Progenitor cell of endocrine pancreas (in vitro differentiated cells): ENCODE results near the gene OTULINL. TPM values are rescaled to one million over a fixed set of nuclear protein-coding genes. Genes with fewer than 3 reads are reported as not detected.

Experiments
- DNase-seq: peaks from one replicate; pipeline ENCODE4 v3.0.0; 2021; ENCODE audit warnings: low spot score; ENCODE audit not compliant: unreplicated experiment
- H3K27ac Mint-ChIP-seq: 2 replicates; pipeline ENCODE4 v1.8.0; 2021; ENCODE audit warnings: mild to moderate bottlenecking, moderate library complexity, mixed read lengths
- H3K27me3 Mint-ChIP-seq: 2 replicates; pipeline ENCODE4 v1.8.0; 2021; ENCODE audit warnings: mixed read lengths
- H3K36me3 Mint-ChIP-seq: 2 replicates; pipeline ENCODE4 v1.8.0; 2022; ENCODE audit warnings: mixed read lengths; ENCODE audit not compliant: insufficient read depth
- H3K4me1 Mint-ChIP-seq: 2 replicates; pipeline ENCODE4 v1.8.0; 2021; ENCODE audit warnings: low read depth, mixed read lengths
- H3K4me3 Mint-ChIP-seq: 2 replicates; pipeline ENCODE4 v1.8.0; 2021; ENCODE audit warnings: low read depth, mild to moderate bottlenecking, moderate library complexity, mixed read lengths
- H3K9me3 Mint-ChIP-seq: 2 replicates; pipeline ENCODE4 v1.8.0; 2021; ENCODE audit warnings: low read depth, mixed read lengths
- CTCF ChIP-seq: fragments of 200-600 bp; sonication (generic); IDR thresholded peaks from one replicate; pipeline ENCODE4 v1.5.0; 2021; ENCODE audit warnings: antibody characterized with exemption, mild to moderate bottlenecking; ENCODE audit not compliant: unreplicated experiment
- total RNA-seq: library from RNA; stranded (reverse); gene quantifications from 2 replicates; pipeline ENCODE4 v1.2.1, GENCODE V29; 2021

OTULINL gene
- total RNA-seq, 1 donor from 2014 or later, result 35.5 TPM

- no peak for TF ChIP-seq CTCF
- Mint-ChIP-seq H3K36me3 (peaks cover 14% of the 10 kb centered on the region), H3K4me3 (no peak overlapping the region), H3K4me1 (peaks cover 31% of the 10 kb centered on the region), H3K9me3 (peaks cover 7% of the 10 kb centered on the region), H3K27me3 (no peaks in the 10 kb centered on the region), H3K27ac (no peak overlapping the region)
- DNase-seq, result no peak
These were observed 6.6 kb downstream of the OTULINL start for GRCh38 chr5:14588145-14588544.

DNA sequence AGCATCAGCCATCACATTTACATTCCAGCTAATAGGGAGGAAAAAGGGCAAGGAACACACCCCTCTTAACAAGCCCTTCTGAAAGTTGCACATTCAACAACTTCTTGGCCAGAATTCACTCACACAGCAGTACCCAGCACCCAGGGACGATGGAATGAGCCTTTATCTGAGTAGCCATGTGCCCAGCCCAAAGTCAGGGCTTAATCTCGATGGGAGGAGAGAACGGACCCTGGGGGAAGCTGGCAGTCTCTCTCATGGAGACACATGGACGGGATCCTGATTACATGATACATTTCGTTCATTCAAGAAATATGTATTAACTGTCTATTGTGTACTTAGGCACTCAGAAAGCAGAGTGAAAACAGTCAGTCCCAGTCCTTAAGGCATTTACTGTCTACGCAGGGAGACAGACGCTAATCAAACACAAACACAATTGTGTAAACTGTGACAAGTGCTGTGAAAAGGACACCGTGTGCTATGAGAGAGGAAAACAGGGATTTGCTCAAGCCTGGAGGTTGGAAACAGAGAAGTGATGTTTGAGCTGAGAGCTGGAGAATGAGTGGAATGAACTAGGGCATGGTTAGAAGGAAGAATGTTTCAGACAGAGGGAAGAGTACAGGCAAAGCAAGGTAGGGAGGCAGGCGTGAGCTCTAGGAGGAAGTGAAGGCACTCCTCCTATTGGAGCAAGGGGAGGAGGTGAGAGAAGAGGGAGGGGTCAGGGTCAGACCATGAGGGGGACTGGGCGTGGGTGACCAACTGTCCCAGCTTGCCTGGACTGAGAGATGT lies 7.4 kb downstream of the OTULINL start:
- H3K27me3 Mint-ChIP-seq, result no peaks in the 10 kb centered on the region
- peaks cover 7% of the 10 kb centered on the region for H3K9me3 Mint-ChIP-seq
- no peak for DNase-seq
- H3K4me3 Mint-ChIP-seq, result no peak overlapping the region
- TF ChIP-seq CTCF, result no peak
- H3K27ac Mint-ChIP-seq, result peak overlapping the region; percentile 6
- peaks cover 34% of the 10 kb centered on the region for H3K4me1 Mint-ChIP-seq
- peaks cover 14% of the 10 kb centered on the region for H3K36me3 Mint-ChIP-seq

- peaks cover under 1% of the 10 kb centered on the region for H3K9me3 Mint-ChIP-seq
These were observed 9.4 kb downstream of the OTULINL start for GRCh38 chr5:14590949-14591348.

GRCh38 chr5:14591548-14591947 lies 10.0 kb downstream of the OTULINL start:
- peaks cover 34% of the 10 kb centered on the region for H3K4me1 Mint-ChIP-seq
- no peaks in the 10 kb centered on the region for H3K9me3 Mint-ChIP-seq
- H3K36me3 Mint-ChIP-seq, result peaks cover 5% of the 10 kb centered on the region
- no peak overlapping the region for H3K4me3 Mint-ChIP-seq
- TF ChIP-seq CTCF, result no peak
- H3K27me3 Mint-ChIP-seq, result no peaks in the 10 kb centered on the region
- H3K27ac Mint-ChIP-seq, result no peak overlapping the region
- no peak for DNase-seq

More at GRCh38 chr5:14590949-14591348, 9.4 kb downstream of the OTULINL start:
- Mint-ChIP-seq H3K27ac (no peak overlapping the region), H3K4me3 (no peak overlapping the region), H3K4me1 (peaks cover 34% of the 10 kb centered on the region), H3K27me3 (no peaks in the 10 kb centered on the region), H3K36me3 (peaks cover 6% of the 10 kb centered on the region)
- no peak for DNase-seq
- TF ChIP-seq CTCF, result no peak

DNA sequence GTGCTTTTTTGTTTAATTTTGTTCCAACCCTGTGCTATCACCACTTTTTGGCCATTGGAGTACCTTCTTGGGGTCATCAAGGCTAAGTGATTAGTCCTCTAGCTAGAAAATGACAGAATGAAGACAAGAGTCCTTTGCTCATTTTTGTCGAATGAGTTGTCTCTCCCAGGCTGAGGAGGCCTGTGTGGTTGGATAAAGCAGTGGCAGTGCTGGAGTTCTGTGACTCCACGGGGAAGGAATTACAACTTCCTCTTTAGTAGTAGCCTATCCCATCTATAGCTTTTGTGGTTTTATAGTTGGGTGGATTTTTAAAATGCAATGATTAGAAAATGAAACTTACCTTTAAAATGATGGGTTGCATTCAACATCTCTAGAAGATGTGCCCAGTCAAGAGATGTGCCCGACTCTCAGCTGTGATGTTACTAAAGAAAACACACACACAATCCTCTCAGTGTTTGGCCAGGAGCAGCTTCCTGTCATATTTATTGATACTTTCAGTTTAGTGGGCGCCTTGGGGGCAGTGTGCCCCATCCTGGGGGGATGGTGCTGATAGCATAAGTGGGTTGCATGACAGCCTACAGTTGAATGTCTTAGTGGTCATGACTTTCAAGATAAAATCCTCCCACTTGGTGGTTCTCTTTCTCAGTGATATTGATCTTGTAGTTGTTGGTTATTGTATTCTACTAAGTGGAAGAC lies 11.9 kb downstream of the OTULINL start:
- no peak for TF ChIP-seq CTCF
- no peak overlapping the region for H3K27ac Mint-ChIP-seq
- H3K4me1 Mint-ChIP-seq, result peaks cover 34% of the 10 kb centered on the region
- no peaks in the 10 kb centered on the region for H3K27me3 Mint-ChIP-seq
- no peak overlapping the region for H3K4me3 Mint-ChIP-seq
- H3K36me3 Mint-ChIP-seq, result peaks cover 4% of the 10 kb centered on the region
- H3K9me3 Mint-ChIP-seq, result no peaks in the 10 kb centered on the region
- DNase-seq, result no peak
